Stomach (tissue), 9 donors: ENCODE results near the gene HLA-DRB5. TPM values are rescaled to one million over a fixed set of nuclear protein-coding genes. Genes with fewer than 3 reads are reported as not detected.
"Not testable (repeated sequence)": the region's sequence is repeated elsewhere in the genome, so short reads cannot be mapped to it uniquely, and the experiment has no call there.

Experiments
- DNase-seq, 2 donors: peaks; one replicate each; pipeline versions ENCODE4 v3.0.0 to v3.0.0-alpha.2; 2013 to 2019
- H3K27ac ChIP-seq, 5 donors: fragments of 200-600 bp in 4 of 5; sonication (generic) in 4 of 5; one replicate each; pipeline ENCODE4 v1.5.1; 2013 to 2019; ENCODE audit warnings: mild to moderate bottlenecking in 1 of 5, moderate library complexity in 1 of 5
- H3K27me3 ChIP-seq, 3 donors: fragments of 200-600 bp; sonication (generic); one replicate each; pipeline ENCODE4 v1.5.1; 2017 to 2019; ENCODE audit warnings: mixed run types in 1 of 3
- H3K36me3 ChIP-seq, 4 donors: fragments of 200-600 bp; sonication (generic); 1 replicate in 3 of 4; 2 replicates in 1 of 4; pipeline ENCODE4 v1.5.1; 2016 to 2019
- H3K4me1 ChIP-seq, 4 donors: fragments of 200-600 bp; sonication (generic); one replicate each; pipeline ENCODE4 v1.5.1; 2016 to 2019
- H3K4me3 ChIP-seq, 4 donors: fragments of 200-600 bp; sonication (generic) in 3 of 4; one replicate each; pipeline ENCODE4 v1.5.1; 2016 to 2019; ENCODE audit warnings: mild to moderate bottlenecking in 1 of 4
- H3K9me3 ChIP-seq, 4 donors: fragments of 200-600 bp; sonication (generic); one replicate each; pipeline ENCODE4 v1.5.1; 2016 to 2019
- EP300 ChIP-seq: sonication (generic); formaldehyde crosslinking; IDR thresholded peaks from one replicate; pipeline ENCODE4 v1.6.1; 2017; ENCODE audit warnings: antibody characterized with exemption
- POLR2A ChIP-seq, 4 donors: fragments of 450-650 bp; IDR thresholded peaks; one replicate each; pipeline ENCODE4 v1.6.1; 2016; ENCODE audit warnings: antibody characterized with exemption in 4 of 4, control low read depth in 2 of 4, mild to moderate bottlenecking in 1 of 4, moderate library complexity in 1 of 4
- POLR2AphosphoS5 ChIP-seq, 3 donors: sonication (generic); formaldehyde crosslinking; IDR thresholded peaks; one replicate each; pipeline ENCODE4 v1.6.1; 2016; ENCODE audit warnings: antibody characterized with exemption in 3 of 3
- WGBS, 5 donors: extraction: QIAGEN DNeasy Blood & Tissue Kit in 3 of 5; methylation state at CpG; one replicate each; pipeline versions ENCODE4 v1.1.5 to v1.1.7; 2013 to 2018; 5-methylcytosine and 5-hydroxymethylcytosine counted together
- intact Hi-C: fragments of 100-400 bp; cut with DNase I; formaldehyde crosslinking; loops from one replicate; pipeline ENCODE4 v1.15.1; 2023; ENCODE audit warnings: low total_unique reads
- polyA plus RNA-seq, 3 donors: library from polyadenylated mRNA; stranded (reverse); fragments of 200-250 nt; gene quantifications; one replicate each; pipeline ENCODE4 v1.2.3, GENCODE V29; 2013
- total RNA-seq, 5 donors: library from RNA; depleted of rRNA; stranded (reverse); fragments of >200 nt; gene quantifications; one replicate each; pipeline versions ENCODE4 v1.1.0 to v1.2.3, GENCODE V29; 2014 to 2016
- TF ChIP-seq, protein P1 (sequence below), 7 experiments: fragments of 450-650 bp in 4 of 7; fragments of 200-600 bp in 3 of 7; sonication (generic) in 3 of 7; IDR thresholded peaks; one replicate each; pipeline ENCODE4 v1.5.1; 2016 to 2019; ENCODE audit warnings: antibody characterized with exemption in 7 of 7, control low read depth in 2 of 7, mild to moderate bottlenecking in 1 of 7
- donor health status: healthy with polysubstance abuse.
- donor health status: Bipolar disorder and iron deficiency.
- donor health status: healthy.

HLA-DRB5 gene
- total and polyA plus RNA-seq, 8 donors, result 0.37 to 39.1 (median 3.6) TPM; not detected in 3

DNA sequence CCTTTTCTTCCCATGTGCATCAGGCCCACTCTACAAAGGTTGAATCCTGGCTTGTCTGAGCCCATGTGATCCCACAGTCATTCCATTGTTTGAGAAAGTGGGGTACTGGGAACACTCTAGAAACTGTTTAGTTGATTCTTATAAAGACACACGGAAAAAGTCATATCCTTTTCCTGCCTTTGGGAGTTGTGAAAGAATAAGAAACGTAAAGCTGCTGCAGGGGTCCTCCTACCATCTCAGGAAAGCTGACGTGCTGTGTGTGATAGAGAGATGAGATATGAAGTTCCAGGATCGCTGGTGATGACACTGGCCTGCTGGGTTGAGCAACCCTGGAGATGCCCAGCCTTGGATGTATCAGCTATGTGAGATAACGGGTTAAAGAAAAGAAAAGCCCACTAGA is 21.3 kb upstream of the HLA-DRB5 start:
- Histone ChIP-seq H3K27ac (no peak overlapping the region), H3K36me3 (no peaks in the 10 kb centered on the region), H3K4me3 (no peak overlapping the region), H3K4me1 (no peaks in the 10 kb centered on the region), H3K9me3 (no peaks in the 10 kb centered on the region), H3K27me3 (no peaks in the 10 kb centered on the region)
- DNase-seq, result no peak
- intact Hi-C loops, result no loop called here
- 29 to 57% (median 40%) methylated on average over 4 to 5 of the region's 5 CpGs for WGBS, 5 donors
- TF ChIP-seq, protein P1, sequence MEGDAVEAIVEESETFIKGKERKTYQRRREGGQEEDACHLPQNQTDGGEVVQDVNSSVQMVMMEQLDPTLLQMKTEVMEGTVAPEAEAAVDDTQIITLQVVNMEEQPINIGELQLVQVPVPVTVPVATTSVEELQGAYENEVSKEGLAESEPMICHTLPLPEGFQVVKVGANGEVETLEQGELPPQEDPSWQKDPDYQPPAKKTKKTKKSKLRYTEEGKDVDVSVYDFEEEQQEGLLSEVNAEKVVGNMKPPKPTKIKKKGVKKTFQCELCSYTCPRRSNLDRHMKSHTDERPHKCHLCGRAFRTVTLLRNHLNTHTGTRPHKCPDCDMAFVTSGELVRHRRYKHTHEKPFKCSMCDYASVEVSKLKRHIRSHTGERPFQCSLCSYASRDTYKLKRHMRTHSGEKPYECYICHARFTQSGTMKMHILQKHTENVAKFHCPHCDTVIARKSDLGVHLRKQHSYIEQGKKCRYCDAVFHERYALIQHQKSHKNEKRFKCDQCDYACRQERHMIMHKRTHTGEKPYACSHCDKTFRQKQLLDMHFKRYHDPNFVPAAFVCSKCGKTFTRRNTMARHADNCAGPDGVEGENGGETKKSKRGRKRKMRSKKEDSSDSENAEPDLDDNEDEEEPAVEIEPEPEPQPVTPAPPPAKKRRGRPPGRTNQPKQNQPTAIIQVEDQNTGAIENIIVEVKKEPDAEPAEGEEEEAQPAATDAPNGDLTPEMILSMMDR (IDR thresholded peaks at IDR 0.05), result no peak
- no peak for TF ChIP-seq POLR2AphosphoS5 (IDR thresholded peaks at IDR 0.05)
- no peak for TF ChIP-seq POLR2A (IDR thresholded peaks at IDR 0.05)
- no peak for TF ChIP-seq EP300

DNA sequence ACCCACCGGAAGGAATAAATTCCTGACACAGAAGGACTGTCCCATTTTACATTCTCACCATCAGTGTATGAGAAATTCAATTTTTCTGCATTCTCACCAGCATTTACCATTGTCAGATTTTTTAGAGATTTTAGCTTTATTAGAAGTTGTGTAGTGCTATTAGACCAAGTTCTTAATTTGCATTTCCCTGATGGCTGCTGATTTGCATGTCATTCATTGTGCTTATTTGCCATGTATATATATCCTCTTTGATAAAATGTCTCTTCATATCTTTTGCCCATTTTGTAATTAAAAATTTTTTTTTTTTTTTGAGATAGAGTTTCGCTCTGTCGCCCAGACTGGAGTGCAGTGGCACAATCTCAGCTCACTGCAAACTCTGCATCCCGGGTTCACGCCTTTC is 9.8 kb upstream of the HLA-DRB5 start:
- H3K27ac ChIP-seq, result no peak overlapping the region
- no peaks in the 10 kb centered on the region for H3K9me3 ChIP-seq
- no peaks in the 10 kb centered on the region for H3K4me1 ChIP-seq
- TF ChIP-seq POLR2A (IDR thresholded peaks at IDR 0.05) (no peak), EP300 (no peak), POLR2AphosphoS5 (IDR thresholded peaks at IDR 0.05) (no peak)
- TF ChIP-seq, protein P1 (IDR thresholded peaks at IDR 0.05), result no peak
- H3K27me3 ChIP-seq, result no peaks in the 10 kb centered on the region
- intact Hi-C loops, result no loop called here
- no peak overlapping the region for H3K4me3 ChIP-seq
- H3K36me3 ChIP-seq, result no peaks in the 10 kb centered on the region
- no peak for DNase-seq
- WGBS, 5 donors, result 28 to 85% (median 45%) methylated on average over 2 to 5 of the region's 5 CpGs

GRCh38 chr6:32530431-32530793 is 325 bp upstream of the HLA-DRB5 start:
- intact Hi-C loops, H3K4me3 ChIP-seq, H3K27ac ChIP-seq, H3K4me1 ChIP-seq, DNase-seq, H3K36me3 ChIP-seq, H3K27me3 ChIP-seq, H3K9me3 ChIP-seq: not testable (repeated sequence)
- WGBS, 5 donors, result 0 to 23% (median 0%) methylated on average over 1 to 3 of the region's 3 CpGs

DNA sequence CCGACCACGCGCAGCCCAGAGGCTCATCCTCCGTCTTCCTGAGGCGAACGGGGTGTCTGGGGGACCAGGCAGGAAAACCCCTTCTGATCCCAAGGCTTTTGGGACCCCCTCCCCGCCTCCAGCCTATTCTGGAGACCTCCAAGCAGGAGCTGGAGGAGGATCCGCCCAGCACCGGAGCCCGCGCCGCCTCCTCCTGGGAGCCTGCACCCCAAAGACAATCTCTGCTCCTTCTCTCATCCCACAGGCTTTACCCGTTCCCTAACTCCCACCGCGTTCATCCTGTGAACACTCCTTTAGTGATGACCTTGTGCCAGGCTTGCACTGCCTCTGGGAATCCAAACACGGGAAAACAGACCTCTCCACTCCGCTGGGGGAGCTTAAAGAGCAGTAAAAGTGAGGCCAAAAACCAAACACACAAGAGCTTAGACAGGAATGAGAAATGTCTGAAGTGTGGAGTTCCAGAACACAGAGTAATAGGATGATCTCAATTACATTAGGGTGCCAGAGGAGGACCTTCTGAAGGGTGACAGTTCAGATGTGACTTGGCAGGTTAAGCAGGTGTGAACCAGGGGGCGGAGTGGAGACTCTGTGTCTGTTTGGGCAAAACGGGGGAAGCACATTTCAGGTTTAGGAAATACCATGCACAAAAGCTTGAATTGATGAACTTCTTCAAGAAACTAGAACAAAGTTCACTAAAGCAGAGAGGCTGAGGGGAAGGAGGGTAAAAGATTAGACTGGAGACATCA is 7.6 kb downstream of the HLA-DRB5 start:
- Histone ChIP-seq H3K27me3 (no peaks in the 10 kb centered on the region), H3K4me3 (peak overlapping the region in 1 of 4 donors; percentile 16), H3K27ac (no peak overlapping the region), H3K4me1 (no peaks in the 10 kb centered on the region), H3K9me3 (no peaks in the 10 kb centered on the region), H3K36me3 (no peaks in the 10 kb centered on the region)
- intact Hi-C loops, result loop anchor here (10.0 kb wide), 1 partner anchor 62 kb away; the partner anchor contains the start of gene HLA-DRB1
- 32% methylated on average over 10 of the region's 19 CpGs; no CpG with 5 or more reads in 4 of the 5 donors for WGBS, 5 donors
- DNase-seq, result no peak
- no peak for TF ChIP-seq POLR2AphosphoS5 (IDR thresholded peaks at IDR 0.05)
- TF ChIP-seq POLR2A (IDR thresholded peaks at IDR 0.05), result no peak
- TF ChIP-seq, protein P1 (IDR thresholded peaks at IDR 0.05), result no peak
- no peak for TF ChIP-seq EP300

- intact Hi-C loops, result loop anchor here (10.0 kb wide), 1 partner anchor 65 kb away; the partner anchor contains the start of gene HLA-DRB1
- Histone ChIP-seq H3K4me3 (no peak overlapping the region), H3K4me1 (no peaks in the 10 kb centered on the region), H3K9me3 (no peaks in the 10 kb centered on the region), H3K36me3 (no peaks in the 10 kb centered on the region), H3K27ac (no peak overlapping the region), H3K27me3 (no peaks in the 10 kb centered on the region)
- TF ChIP-seq EP300 (no peak), POLR2A (IDR thresholded peaks at IDR 0.05) (no peak), POLR2AphosphoS5 (IDR thresholded peaks at IDR 0.05) (no peak)
- TF ChIP-seq, protein P1 (IDR thresholded peaks at IDR 0.05), result no peak
- 89% methylated on average over 1 of the region's 1 CpG; no CpG with 5 or more reads in 4 of the 5 donors for WGBS, 5 donors
- DNase-seq, result no peak
These were observed 10.2 kb downstream of the HLA-DRB5 start for GRCh38 chr6:32519910-32520258.
